Breast epithelium (tissue), 4 donors: Measurements from ENCODE around the gene H3-3A. TPM values are rescaled to one million over a fixed set of nuclear protein-coding genes. Genes with fewer than 3 reads are reported as not detected.

ENCODE experiments used
- DNase-seq, 2 donors: peaks; one replicate each; pipeline ENCODE4 v3.0.0-alpha.2; 2019; ENCODE audit warnings: low spot score in 2 of 2
- H3K27ac ChIP-seq, 2 donors: fragments of 200-600 bp; sonication (generic) in 1 of 2; one replicate each; pipeline ENCODE4 v1.5.1; 2016 to 2019; ENCODE audit warnings: mild to moderate bottlenecking in 1 of 2
- H3K27me3 ChIP-seq, 2 donors: fragments of 200-600 bp; sonication (generic) in 1 of 2; one replicate each; pipeline versions ENCODE4 v1.5.1 to v1.6.0; 2017 to 2019; ENCODE audit warnings: control low read depth in 1 of 2, mild to moderate bottlenecking in 1 of 2
- H3K36me3 ChIP-seq: fragments of 200-600 bp; one replicate; pipeline ENCODE4 v1.5.1; 2019
- H3K4me1 ChIP-seq, 2 donors: fragments of 200-600 bp; sonication (generic); one replicate each; pipeline ENCODE4 v1.5.1; 2016 to 2019; ENCODE audit warnings: control low read depth in 1 of 2
- H3K4me3 ChIP-seq, 3 donors: fragments of 200-600 bp; sonication (generic); 1 replicate in 2 of 3; 2 replicates in 1 of 3; pipeline ENCODE4 v1.5.1; 2016 to 2019; ENCODE audit warnings: mild to moderate bottlenecking in 3 of 3, moderate library complexity in 2 of 3
- H3K9me3 ChIP-seq, 2 donors: fragments of 200-600 bp; sonication (generic) in 1 of 2; one replicate each; pipeline ENCODE4 v1.5.1; 2016 to 2019; ENCODE audit warnings: control low read depth in 1 of 2
- CTCF ChIP-seq, 3 donors: fragments of 450-650 bp; IDR thresholded peaks; one replicate each; pipeline ENCODE4 v1.5.1; 2016 to 2017; ENCODE audit warnings: antibody characterized with exemption in 3 of 3, mild to moderate bottlenecking in 3 of 3, moderate library complexity in 3 of 3
- POLR2A ChIP-seq: fragments of 450-650 bp; IDR thresholded peaks from one replicate; pipeline ENCODE4 v1.6.1; 2016; ENCODE audit warnings: antibody characterized with exemption, mild to moderate bottlenecking, moderate library complexity
- POLR2AphosphoS5 ChIP-seq, 3 donors: sonication (generic); formaldehyde crosslinking; IDR thresholded peaks; one replicate each; pipeline ENCODE4 v1.6.1; 2017; ENCODE audit warnings: antibody characterized with exemption in 3 of 3
- intact Hi-C: fragments of 100-400 bp; cut with DNase I; formaldehyde crosslinking; loops from one replicate; pipeline ENCODE4 v1.15.1; 2023; ENCODE audit warnings: low total_unique reads
- total RNA-seq, 3 donors: library from RNA; depleted of rRNA; stranded (reverse); fragments of >200 nt; gene quantifications; one replicate each; pipeline ENCODE4 v1.1.0, GENCODE V29; 2016

Gene H3-3A
- total RNA-seq, 3 donors from 2014 or later = 287 to 603 (median 462) TPM

- intact Hi-C loops = no loop called here
- no peaks in the 10 kb centered on the region for H3K9me3 ChIP-seq
- DNase-seq = no peak
- H3K27ac ChIP-seq = no peak overlapping the region
- no peak overlapping the region for H3K4me3 ChIP-seq
- TF ChIP-seq CTCF (IDR thresholded peaks at IDR 0.05) = no peak
- TF ChIP-seq POLR2A = no peak
- TF ChIP-seq POLR2AphosphoS5 (IDR thresholded peaks at IDR 0.05) = no peak
- H3K27me3 ChIP-seq = no peaks in the 10 kb centered on the region
- H3K36me3 ChIP-seq = no peaks in the 10 kb centered on the region
- no peaks in the 10 kb centered on the region for H3K4me1 ChIP-seq
Measured at GRCh38 chr1:226041419-226041818, 21.1 kb upstream of the H3-3A start.

- intact Hi-C loops = no loop called here
- Histone ChIP-seq H3K27me3 (no peaks in the 10 kb centered on the region), H3K27ac (no peak overlapping the region), H3K9me3 (no peaks in the 10 kb centered on the region), H3K4me3 (no peak overlapping the region), H3K36me3 (no peaks in the 10 kb centered on the region), H3K4me1 (no peaks in the 10 kb centered on the region)
- TF ChIP-seq CTCF (IDR thresholded peaks at IDR 0.05) (no peak), POLR2A (no peak), POLR2AphosphoS5 (IDR thresholded peaks at IDR 0.05) (no peak)
- no peak for DNase-seq
Measured at GRCh38 chr1:226044514-226045101, 17.9 kb upstream of the H3-3A start.

GRCh38 chr1:226046240-226046639, 16.3 kb upstream of the H3-3A start:
- Histone ChIP-seq H3K9me3 (no peaks in the 10 kb centered on the region), H3K27ac (no peak overlapping the region), H3K27me3 (no peaks in the 10 kb centered on the region), H3K4me1 (no peaks in the 10 kb centered on the region), H3K4me3 (no peak overlapping the region), H3K36me3 (no peaks in the 10 kb centered on the region)
- no peak for TF ChIP-seq POLR2A
- no peak for TF ChIP-seq POLR2AphosphoS5 (IDR thresholded peaks at IDR 0.05)
- TF ChIP-seq CTCF (IDR thresholded peaks at IDR 0.05) = no peak
- DNase-seq = no peak
- intact Hi-C loops = no loop called here

GRCh38 chr1:226047495-226047894, 15.0 kb upstream of the H3-3A start:
- H3K27me3 ChIP-seq = no peaks in the 10 kb centered on the region
- no peak for DNase-seq
- H3K4me1 ChIP-seq = no peaks in the 10 kb centered on the region
- H3K27ac ChIP-seq = no peak overlapping the region
- no peaks in the 10 kb centered on the region for H3K9me3 ChIP-seq
- no peaks in the 10 kb centered on the region for H3K36me3 ChIP-seq
- H3K4me3 ChIP-seq = no peak overlapping the region
- TF ChIP-seq POLR2A (no peak), CTCF (IDR thresholded peaks at IDR 0.05) (no peak), POLR2AphosphoS5 (IDR thresholded peaks at IDR 0.05) (no peak)
- intact Hi-C loops = loop anchor here (1.0 kb wide), 1 partner anchor 32 kb away; no protein-coding TSS in a partner anchor

- Histone ChIP-seq H3K4me1 (no peaks in the 10 kb centered on the region), H3K4me3 (no peak overlapping the region), H3K36me3 (no peaks in the 10 kb centered on the region), H3K9me3 (no peaks in the 10 kb centered on the region), H3K27me3 (no peaks in the 10 kb centered on the region), H3K27ac (no peak overlapping the region)
- TF ChIP-seq POLR2AphosphoS5 (IDR thresholded peaks at IDR 0.05) = no peak
- TF ChIP-seq POLR2A = no peak
- no peak for TF ChIP-seq CTCF (IDR thresholded peaks at IDR 0.05)
- intact Hi-C loops = no loop called here
- DNase-seq = no peak
Measured at GRCh38 chr1:226048886-226049285, 13.6 kb upstream of the H3-3A start.
